ENCODE measurements around the gene ADAM12. TPM values are rescaled to one million over a fixed set of nuclear protein-coding genes. Genes with fewer than 3 reads are reported as not detected.

The ADAM12 gene
- total and polyA plus RNA-seq, 2 donors = 0.96 to 4.6 TPM

GRCh38 chr10:126029999-126030398 is 358.3 kb downstream of the ADAM12 start:
- Histone ChIP-seq H3K9me3 (ENCODE audit: control insufficient read depth in 2 of 2, insufficient read depth in 1 of 2, low read length in 1 of 2) (no peaks in the 10 kb centered on the region), H3K27me3 (ENCODE audit: control insufficient read depth in 2 of 2, insufficient read depth in 1 of 2, low read length in 1 of 2) (no peaks in the 10 kb centered on the region), H3K4me3 (ENCODE audit: low read length in 2 of 2) (no peak overlapping the region), H3K36me3 (ENCODE audit: control insufficient read depth in 2 of 2, insufficient read depth in 2 of 2, low read length in 1 of 2) (no peaks in the 10 kb centered on the region), H3K27ac (ENCODE audit: low read depth in 1 of 2, low read length in 1 of 2) (no peak overlapping the region), H3K4me1 (ENCODE audit: control insufficient read depth in 2 of 2, insufficient read depth in 2 of 2, low read length in 2 of 2) (no peaks in the 10 kb centered on the region)
- WGBS = 93% methylated on average over 3 of the region's 3 CpGs
- DNase-seq (ENCODE audit: low read depth in 6 of 9, low spot score in 9 of 9) = no peak

GRCh38 chr10:126027692-126028091 is 360.6 kb downstream of the ADAM12 start:
- H3K9me3 ChIP-seq (ENCODE audit: control insufficient read depth in 2 of 2, insufficient read depth in 1 of 2, low read length in 1 of 2) = no peaks in the 10 kb centered on the region
- no peaks in the 10 kb centered on the region for H3K4me1 ChIP-seq (ENCODE audit: control insufficient read depth in 2 of 2, insufficient read depth in 2 of 2, low read length in 2 of 2)
- no peak overlapping the region for H3K27ac ChIP-seq (ENCODE audit: low read depth in 1 of 2, low read length in 1 of 2)
- no peak for DNase-seq (ENCODE audit: low read depth in 6 of 9, low spot score in 9 of 9)
- H3K36me3 ChIP-seq (ENCODE audit: control insufficient read depth in 2 of 2, insufficient read depth in 2 of 2, low read length in 1 of 2) = no peaks in the 10 kb centered on the region
- WGBS = 90% methylated on average over 1 of the region's 1 CpG
- no peaks in the 10 kb centered on the region for H3K27me3 ChIP-seq (ENCODE audit: control insufficient read depth in 2 of 2, insufficient read depth in 1 of 2, low read length in 1 of 2)
- H3K4me3 ChIP-seq (ENCODE audit: low read length in 2 of 2) = no peak overlapping the region

GRCh38 chr10:126022841-126023240 is 365.4 kb downstream of the ADAM12 start:
- no peaks in the 10 kb centered on the region for H3K9me3 ChIP-seq (ENCODE audit: control insufficient read depth in 2 of 2, insufficient read depth in 1 of 2, low read length in 1 of 2)
- no peaks in the 10 kb centered on the region for H3K4me1 ChIP-seq (ENCODE audit: control insufficient read depth in 2 of 2, insufficient read depth in 2 of 2, low read length in 2 of 2)
- 94% methylated on average over 5 of the region's 5 CpGs for WGBS
- H3K4me3 ChIP-seq (ENCODE audit: low read length in 2 of 2) = no peak overlapping the region
- H3K27ac ChIP-seq (ENCODE audit: low read depth in 1 of 2, low read length in 1 of 2) = no peak overlapping the region
- DNase-seq (ENCODE audit: low read depth in 6 of 9, low spot score in 9 of 9) = no peak
- no peaks in the 10 kb centered on the region for H3K36me3 ChIP-seq (ENCODE audit: control insufficient read depth in 2 of 2, insufficient read depth in 2 of 2, low read length in 1 of 2)
- no peaks in the 10 kb centered on the region for H3K27me3 ChIP-seq (ENCODE audit: control insufficient read depth in 2 of 2, insufficient read depth in 1 of 2, low read length in 1 of 2)

DNA sequence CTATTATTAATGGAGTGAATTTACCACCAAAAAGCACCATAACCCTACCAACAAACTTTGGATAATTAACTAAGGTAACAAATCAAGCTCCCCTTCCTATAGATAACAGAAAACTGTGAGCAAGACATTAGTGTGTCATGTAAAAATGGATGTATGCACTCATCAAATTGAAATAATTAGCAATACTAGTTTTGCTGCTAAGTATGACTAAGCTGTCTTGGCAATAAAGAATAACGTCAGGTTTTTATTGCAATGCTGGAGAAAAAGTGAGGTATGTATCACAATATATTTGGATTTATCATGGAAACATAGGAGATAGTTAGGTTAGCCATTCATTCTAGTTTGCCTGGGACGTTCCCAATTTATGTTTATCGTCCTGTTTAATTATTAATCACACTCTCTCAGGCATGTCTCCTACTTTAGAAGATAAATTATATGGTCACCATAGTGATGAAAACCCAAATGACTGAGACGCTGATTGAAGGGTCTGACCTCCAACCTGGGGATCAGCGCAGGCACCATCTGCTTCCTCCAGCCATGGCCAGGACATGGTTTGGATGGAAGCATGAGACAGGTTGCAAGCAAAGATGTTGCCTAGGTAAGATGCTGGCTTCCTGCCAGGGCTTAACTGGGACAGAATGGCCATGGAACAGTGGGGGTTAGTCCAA is 366.3 kb downstream of the ADAM12 start:
- Histone ChIP-seq H3K4me1 (ENCODE audit: control insufficient read depth in 2 of 2, insufficient read depth in 2 of 2, low read length in 2 of 2) (no peaks in the 10 kb centered on the region), H3K27me3 (ENCODE audit: control insufficient read depth in 2 of 2, insufficient read depth in 1 of 2, low read length in 1 of 2) (no peaks in the 10 kb centered on the region), H3K27ac (ENCODE audit: low read depth in 1 of 2, low read length in 1 of 2) (no peak overlapping the region), H3K4me3 (ENCODE audit: low read length in 2 of 2) (no peak overlapping the region), H3K9me3 (ENCODE audit: control insufficient read depth in 2 of 2, insufficient read depth in 1 of 2, low read length in 1 of 2) (no peaks in the 10 kb centered on the region), H3K36me3 (ENCODE audit: control insufficient read depth in 2 of 2, insufficient read depth in 2 of 2, low read length in 1 of 2) (no peaks in the 10 kb centered on the region)
- no peak for DNase-seq (ENCODE audit: low read depth in 6 of 9, low spot score in 9 of 9)
- WGBS = 97% methylated on average over 5 of the region's 5 CpGs

DNA sequence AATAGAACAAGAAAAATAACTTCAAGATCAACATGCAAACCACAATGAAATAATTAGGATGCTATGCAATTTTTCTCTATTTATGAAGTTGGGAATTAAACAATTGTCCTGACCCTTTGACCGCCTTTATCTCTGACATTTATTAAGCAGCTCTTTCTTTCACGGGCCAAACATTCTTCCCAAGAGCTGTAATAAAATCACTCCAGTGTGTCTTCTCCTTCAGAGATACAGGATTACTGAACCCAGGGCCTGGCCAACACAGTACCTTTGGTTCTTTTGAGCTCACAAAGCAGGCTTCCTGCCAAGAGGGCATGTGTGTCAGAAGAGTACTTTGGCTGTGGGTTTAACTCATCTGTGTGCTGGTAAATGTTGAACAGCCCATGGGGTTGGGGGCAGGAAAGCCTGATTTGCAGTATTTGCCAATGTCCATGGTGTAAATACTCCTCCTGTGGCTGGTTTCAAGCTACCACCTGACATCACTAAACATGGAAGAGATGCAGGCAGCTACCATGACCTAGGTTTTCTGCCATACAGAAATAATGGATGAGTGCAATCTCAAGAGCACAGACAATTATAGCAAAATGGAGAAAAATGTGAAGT is 370.2 kb downstream of the ADAM12 start:
- Histone ChIP-seq H3K36me3 (ENCODE audit: control insufficient read depth in 2 of 2, insufficient read depth in 2 of 2, low read length in 1 of 2) (no peaks in the 10 kb centered on the region), H3K27ac (ENCODE audit: low read depth in 1 of 2, low read length in 1 of 2) (no peak overlapping the region), H3K4me1 (ENCODE audit: control insufficient read depth in 2 of 2, insufficient read depth in 2 of 2, low read length in 2 of 2) (peaks cover 0 to 5% of the 10 kb centered on the region in 2 donors), H3K4me3 (ENCODE audit: low read length in 2 of 2) (no peak overlapping the region), H3K27me3 (ENCODE audit: control insufficient read depth in 2 of 2, insufficient read depth in 1 of 2, low read length in 1 of 2) (no peaks in the 10 kb centered on the region), H3K9me3 (ENCODE audit: control insufficient read depth in 2 of 2, insufficient read depth in 1 of 2, low read length in 1 of 2) (no peaks in the 10 kb centered on the region)
- 98% methylated on average over 2 of the region's 2 CpGs for WGBS
- DNase-seq (ENCODE audit: low read depth in 6 of 9, low spot score in 9 of 9) = no peak

DNA sequence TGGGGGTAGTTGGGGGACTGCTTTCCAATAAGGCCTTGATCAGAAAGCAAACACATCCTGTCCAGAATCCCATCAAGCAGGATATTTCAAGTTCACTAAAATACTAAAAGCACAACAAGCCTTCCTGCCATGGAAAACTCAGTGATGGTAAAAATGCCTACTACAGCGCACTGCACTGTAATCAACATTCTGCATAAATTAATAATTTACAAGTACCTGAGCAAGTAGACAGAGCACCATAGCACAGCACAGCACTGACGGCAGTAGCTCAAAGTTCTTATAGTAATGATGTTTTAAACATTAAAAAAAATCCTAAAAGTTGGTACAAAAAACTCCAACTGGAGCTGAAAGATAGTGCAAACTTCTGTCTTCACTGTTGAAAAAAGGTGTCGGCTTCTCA is 371.4 kb downstream of the ADAM12 start:
- Histone ChIP-seq H3K4me1 (ENCODE audit: control insufficient read depth in 2 of 2, insufficient read depth in 2 of 2, low read length in 2 of 2) (peaks cover 0 to 5% of the 10 kb centered on the region in 2 donors), H3K36me3 (ENCODE audit: control insufficient read depth in 2 of 2, insufficient read depth in 2 of 2, low read length in 1 of 2) (no peaks in the 10 kb centered on the region), H3K4me3 (ENCODE audit: low read length in 2 of 2) (no peak overlapping the region), H3K27me3 (ENCODE audit: control insufficient read depth in 2 of 2, insufficient read depth in 1 of 2, low read length in 1 of 2) (no peaks in the 10 kb centered on the region), H3K27ac (ENCODE audit: low read depth in 1 of 2, low read length in 1 of 2) (no peak overlapping the region), H3K9me3 (ENCODE audit: control insufficient read depth in 2 of 2, insufficient read depth in 1 of 2, low read length in 1 of 2) (no peaks in the 10 kb centered on the region)
- WGBS = 98% methylated on average over 3 of the region's 3 CpGs
- DNase-seq (ENCODE audit: low read depth in 6 of 9, low spot score in 9 of 9) = no peak

DNA sequence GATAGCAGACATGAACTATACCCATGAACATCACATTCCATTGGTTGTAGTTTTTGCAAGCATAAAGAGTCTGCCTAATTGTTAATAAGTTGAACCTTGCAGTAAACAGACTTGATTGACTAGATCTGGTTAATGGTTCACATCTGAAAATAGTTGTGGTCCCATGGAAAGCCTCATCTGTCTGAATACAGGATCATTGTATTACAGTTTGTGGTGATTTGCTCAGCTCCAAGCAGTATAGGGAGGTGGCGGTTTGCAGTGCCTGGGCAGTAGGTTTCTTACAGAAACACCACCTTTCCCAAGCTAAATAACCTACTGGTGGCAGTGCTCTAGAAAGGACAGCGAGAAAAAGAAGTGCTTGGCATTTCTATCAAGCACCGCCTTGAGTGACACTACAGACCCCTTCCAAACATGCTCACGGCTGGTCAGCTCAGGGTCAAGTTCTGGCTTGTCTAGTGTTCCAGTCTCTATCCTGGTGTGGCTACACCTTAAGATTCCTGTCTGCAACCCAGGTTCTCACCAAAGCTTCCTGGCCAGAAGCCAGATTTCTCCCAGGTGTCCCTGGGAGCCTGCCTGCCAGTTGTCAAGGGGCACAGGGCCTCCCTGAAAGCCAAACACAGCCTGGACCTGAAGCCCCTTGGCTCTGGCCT is 372.0 kb downstream of the ADAM12 start:
- no peaks in the 10 kb centered on the region for H3K9me3 ChIP-seq (ENCODE audit: control insufficient read depth in 2 of 2, insufficient read depth in 1 of 2, low read length in 1 of 2)
- peaks cover 0 to 5% of the 10 kb centered on the region in 2 donors for H3K4me1 ChIP-seq (ENCODE audit: control insufficient read depth in 2 of 2, insufficient read depth in 2 of 2, low read length in 2 of 2)
- H3K4me3 ChIP-seq (ENCODE audit: low read length in 2 of 2) = no peak overlapping the region
- 98% methylated on average over 4 of the region's 4 CpGs for WGBS
- H3K27me3 ChIP-seq (ENCODE audit: control insufficient read depth in 2 of 2, insufficient read depth in 1 of 2, low read length in 1 of 2) = no peaks in the 10 kb centered on the region
- no peak overlapping the region for H3K27ac ChIP-seq (ENCODE audit: low read depth in 1 of 2, low read length in 1 of 2)
- H3K36me3 ChIP-seq (ENCODE audit: control insufficient read depth in 2 of 2, insufficient read depth in 2 of 2, low read length in 1 of 2) = no peaks in the 10 kb centered on the region
- no peak for DNase-seq (ENCODE audit: low read depth in 6 of 9, low spot score in 9 of 9)

GRCh38 chr10:126015413-126015812 is 372.9 kb downstream of the ADAM12 start:
- 94% methylated on average over 3 of the region's 3 CpGs for WGBS
- Histone ChIP-seq H3K4me1 (ENCODE audit: control insufficient read depth in 2 of 2, insufficient read depth in 2 of 2, low read length in 2 of 2) (peaks cover 0 to 5% of the 10 kb centered on the region in 2 donors), H3K27me3 (ENCODE audit: control insufficient read depth in 2 of 2, insufficient read depth in 1 of 2, low read length in 1 of 2) (no peaks in the 10 kb centered on the region), H3K27ac (ENCODE audit: low read depth in 1 of 2, low read length in 1 of 2) (no peak overlapping the region), H3K36me3 (ENCODE audit: control insufficient read depth in 2 of 2, insufficient read depth in 2 of 2, low read length in 1 of 2) (no peaks in the 10 kb centered on the region), H3K9me3 (ENCODE audit: control insufficient read depth in 2 of 2, insufficient read depth in 1 of 2, low read length in 1 of 2) (no peaks in the 10 kb centered on the region), H3K4me3 (ENCODE audit: low read length in 2 of 2) (no peak overlapping the region)
- no peak for DNase-seq (ENCODE audit: low read depth in 6 of 9, low spot score in 9 of 9)

- Histone ChIP-seq H3K27me3 (ENCODE audit: control insufficient read depth in 2 of 2, insufficient read depth in 1 of 2, low read length in 1 of 2) (no peaks in the 10 kb centered on the region), H3K4me3 (ENCODE audit: low read length in 2 of 2) (no peak overlapping the region), H3K27ac (ENCODE audit: low read depth in 1 of 2, low read length in 1 of 2) (no peak overlapping the region), H3K36me3 (ENCODE audit: control insufficient read depth in 2 of 2, insufficient read depth in 2 of 2, low read length in 1 of 2) (no peaks in the 10 kb centered on the region), H3K4me1 (ENCODE audit: control insufficient read depth in 2 of 2, insufficient read depth in 2 of 2, low read length in 2 of 2) (peaks cover 0 to 5% of the 10 kb centered on the region in 2 donors), H3K9me3 (ENCODE audit: control insufficient read depth in 2 of 2, insufficient read depth in 1 of 2, low read length in 1 of 2) (no peaks in the 10 kb centered on the region)
- peak in 1 of 9 donors; percentile 6 for DNase-seq (ENCODE audit: low read depth in 6 of 9, low spot score in 9 of 9)
- 88% methylated on average over 7 of the region's 7 CpGs for WGBS
Observed at GRCh38 chr10:126014309-126014708, 374.0 kb downstream of the ADAM12 start.

Data from thymus (tissue), 11 donors.